ENCODE measurements around the gene FAM174B. TPM values are rescaled to one million over a fixed set of nuclear protein-coding genes. Genes with fewer than 3 reads are reported as not detected.

The FAM174B gene
- total RNA-seq, 1 donor from 2014 or later = 11.0 TPM

- no peak for DNase-seq (ENCODE audit: extremely low spot score, unreplicated experiment)
- Mint-ChIP-seq H3K27me3 (ENCODE audit: unreplicated experiment) (peaks cover 49% of the 10 kb centered on the region), H3K27ac (ENCODE audit: unreplicated experiment) (no peak overlapping the region), H3K4me1 (ENCODE audit: unreplicated experiment) (no peaks in the 10 kb centered on the region), H3K9me3 (ENCODE audit: unreplicated experiment) (no peaks in the 10 kb centered on the region), H3K36me3 (ENCODE audit: unreplicated experiment) (no peaks in the 10 kb centered on the region), H3K4me3 (ENCODE audit: unreplicated experiment) (no peak overlapping the region)
- no peak for TF ChIP-seq CTCF (IDR thresholded peaks at IDR 0.05)
These were observed 73.4 kb downstream of the FAM174B start for GRCh38 chr15:92582206-92582605.

GRCh38 chr15:92580933-92581445 lies 74.6 kb downstream of the FAM174B start:
- DNase-seq (ENCODE audit: extremely low spot score, unreplicated experiment) = peak; percentile 53
- Mint-ChIP-seq H3K27me3 (ENCODE audit: unreplicated experiment) (peaks cover 51% of the 10 kb centered on the region), H3K27ac (ENCODE audit: unreplicated experiment) (no peak overlapping the region), H3K4me1 (ENCODE audit: unreplicated experiment) (no peaks in the 10 kb centered on the region), H3K36me3 (ENCODE audit: unreplicated experiment) (no peaks in the 10 kb centered on the region), H3K9me3 (ENCODE audit: unreplicated experiment) (no peaks in the 10 kb centered on the region), H3K4me3 (ENCODE audit: unreplicated experiment) (no peak overlapping the region)
- no peak for TF ChIP-seq CTCF (IDR thresholded peaks at IDR 0.05)

- no peak for TF ChIP-seq CTCF (IDR thresholded peaks at IDR 0.05)
These were observed 75.1 kb downstream of the FAM174B start for GRCh38 chr15:92580521-92580920.

GRCh38 chr15:92579931-92580470 lies 75.6 kb downstream of the FAM174B start:
- no peak for TF ChIP-seq CTCF (IDR thresholded peaks at IDR 0.05)

More at GRCh38 chr15:92580521-92580920, 75.1 kb downstream of the FAM174B start:
- Mint-ChIP-seq H3K27ac (ENCODE audit: unreplicated experiment) (no peak overlapping the region), H3K36me3 (ENCODE audit: unreplicated experiment) (no peaks in the 10 kb centered on the region), H3K9me3 (ENCODE audit: unreplicated experiment) (no peaks in the 10 kb centered on the region), H3K27me3 (ENCODE audit: unreplicated experiment) (peaks cover 48% of the 10 kb centered on the region), H3K4me3 (ENCODE audit: unreplicated experiment) (no peak overlapping the region), H3K4me1 (ENCODE audit: unreplicated experiment) (no peaks in the 10 kb centered on the region)
- DNase-seq (ENCODE audit: extremely low spot score, unreplicated experiment) = peak; percentile 64

GRCh38 chr15:92579486-92579885 lies 76.1 kb downstream of the FAM174B start:
- TF ChIP-seq CTCF (IDR thresholded peaks at IDR 0.05) = no peak
- no peak overlapping the region for H3K27ac Mint-ChIP-seq (ENCODE audit: unreplicated experiment)
- peak; percentile 70 for DNase-seq (ENCODE audit: extremely low spot score, unreplicated experiment)
- no peaks in the 10 kb centered on the region for H3K9me3 Mint-ChIP-seq (ENCODE audit: unreplicated experiment)
- H3K36me3 Mint-ChIP-seq (ENCODE audit: unreplicated experiment) = no peaks in the 10 kb centered on the region
- peaks cover 49% of the 10 kb centered on the region for H3K27me3 Mint-ChIP-seq (ENCODE audit: unreplicated experiment)
- H3K4me3 Mint-ChIP-seq (ENCODE audit: unreplicated experiment) = no peak overlapping the region
- H3K4me1 Mint-ChIP-seq (ENCODE audit: unreplicated experiment) = no peaks in the 10 kb centered on the region

More at GRCh38 chr15:92579931-92580470, 75.6 kb downstream of the FAM174B start:
- peaks cover 49% of the 10 kb centered on the region for H3K27me3 Mint-ChIP-seq (ENCODE audit: unreplicated experiment)
- H3K36me3 Mint-ChIP-seq (ENCODE audit: unreplicated experiment) = no peaks in the 10 kb centered on the region
- H3K4me1 Mint-ChIP-seq (ENCODE audit: unreplicated experiment) = no peaks in the 10 kb centered on the region
- no peak overlapping the region for H3K27ac Mint-ChIP-seq (ENCODE audit: unreplicated experiment)
- H3K4me3 Mint-ChIP-seq (ENCODE audit: unreplicated experiment) = no peak overlapping the region
- no peaks in the 10 kb centered on the region for H3K9me3 Mint-ChIP-seq (ENCODE audit: unreplicated experiment)
- DNase-seq (ENCODE audit: extremely low spot score, unreplicated experiment) = peak; percentile 76

Data from osteocyte (in vitro differentiated cells).